GM23338 (cell line): ENCODE data around the gene FBXL2. TPM values are rescaled to one million over a fixed set of nuclear protein-coding genes. Genes with fewer than 3 reads are reported as not detected.

Source experiments
- ATAC-seq: fragments of 200-7000 bp; cut with Tn5 transposase; 3 replicates; pipeline ENCODE4 v1.9.1; 2020
- DNase-seq: peaks from one replicate; pipeline ENCODE4 v3.0.0-alpha.2; 2015; ENCODE audit warnings: low spot score
- H2AFZ ChIP-seq: fragments of 200-600 bp; sonication (generic); 2 replicates; pipeline ENCODE4 v1.8.0; 2016; ENCODE audit warnings: antibody characterized with exemption, mild to moderate bottlenecking, moderate library complexity
- H3F3A ChIP-seq: fragments of 200-600 bp; sonication (generic); replicated peaks from 2 replicates; pipeline ENCODE4 v1.8.0; 2017; ENCODE audit warnings: antibody characterized with exemption, mixed run types, low read depth
- H3K27ac ChIP-seq: fragments of 200-600 bp; sonication (generic); 2 replicates; pipeline ENCODE4 v1.6.1; 2016; ENCODE audit warnings: low read depth
- H3K27me3 ChIP-seq: fragments of 200-600 bp; sonication (generic); 2 replicates; pipeline ENCODE4 v1.8.0; 2016; ENCODE audit warnings: mild to moderate bottlenecking, mixed run types, moderate library complexity; ENCODE audit not compliant: insufficient read depth
- H3K36me3 ChIP-seq: fragments of 200-600 bp; sonication (generic); 2 replicates; pipeline ENCODE4 v1.8.0; 2016; ENCODE audit warnings: mild to moderate bottlenecking; ENCODE audit not compliant: insufficient read depth
- H3K4me1 ChIP-seq: fragments of 200-600 bp; sonication (generic); 2 replicates; pipeline ENCODE4 v1.8.0; 2016; ENCODE audit warnings: mild to moderate bottlenecking, moderate library complexity; ENCODE audit not compliant: insufficient read depth
- H3K4me2 ChIP-seq: fragments of 200-600 bp; sonication (generic); 2 replicates; pipeline ENCODE4 v1.7.1; 2017; ENCODE audit warnings: mixed run types
- H3K4me3 ChIP-seq: fragments of 200-600 bp; sonication (generic); 2 replicates; pipeline ENCODE4 v1.6.1; 2016; ENCODE audit warnings: mixed run types
- H3K79me2 ChIP-seq: fragments of 200-600 bp; sonication (generic); replicated peaks from 2 replicates; pipeline ENCODE4 v1.8.0; 2017; ENCODE audit warnings: mild to moderate bottlenecking; ENCODE audit not compliant: insufficient read depth
- H3K9me2 ChIP-seq: fragments of 200-600 bp; sonication (generic); 2 replicates; pipeline ENCODE4 v1.8.0; 2017; ENCODE audit not compliant: insufficient read depth
- H4K20me1 ChIP-seq: fragments of 200-600 bp; sonication (generic); replicated peaks from 2 replicates; pipeline ENCODE4 v1.8.0; 2017; ENCODE audit warnings: mild to moderate bottlenecking; ENCODE audit not compliant: insufficient read depth
- H3K27ac Mint-ChIP-seq: 2 replicates; pipeline ENCODE4 v1.8.0; 2020; ENCODE audit warnings: inconsistent platforms, mild to moderate bottlenecking, moderate library complexity, mixed read lengths
- H3K27me3 Mint-ChIP-seq: 3 replicates; pipeline ENCODE4 v1.8.0; 2022; ENCODE audit warnings: low read depth, mild to moderate bottlenecking, moderate library complexity, mixed read lengths, inconsistent platforms; ENCODE audit not compliant: insufficient read depth, poor library complexity
- H3K36me3 Mint-ChIP-seq: 3 replicates; pipeline ENCODE4 v1.8.0; 2021; ENCODE audit warnings: low read depth, mild to moderate bottlenecking, inconsistent platforms, moderate library complexity, mixed read lengths
- H3K4me1 Mint-ChIP-seq: 3 replicates; pipeline ENCODE4 v1.8.0; 2020; ENCODE audit warnings: mild to moderate bottlenecking, inconsistent platforms, mixed read lengths
- H3K4me3 Mint-ChIP-seq: 3 replicates; pipeline ENCODE4 v1.8.0; 2021; ENCODE audit warnings: moderate library complexity, mild to moderate bottlenecking, inconsistent platforms, mixed read lengths
- H3K9me3 Mint-ChIP-seq: 3 replicates; pipeline ENCODE4 v1.8.0; 2020; ENCODE audit warnings: moderate library complexity, mild to moderate bottlenecking, inconsistent platforms, mixed read lengths
- CREB1 ChIP-seq: fragments of 250-450 bp; sonication (Bioruptor Pico); IDR thresholded peaks from 2 replicates; pipeline ENCODE4 v1.5.0; 2020; ENCODE audit warnings: low read depth, mild to moderate bottlenecking, moderate library complexity
- CTCF ChIP-seq, 2 experiments: fragments of 200-600 bp in 1 of 2; sonication (generic) in 1 of 2; conservative IDR thresholded peaks; 2 replicates each; pipeline versions ENCODE4 v1.5.1 to v1.6.1; 2016 to 2017; ENCODE audit warnings: antibody characterized with exemption in 2 of 2, low read depth in 2 of 2, mild to moderate bottlenecking in 2 of 2, moderate library complexity in 1 of 2
- EZH2phosphoT487 ChIP-seq: fragments of 200-600 bp; sonication (generic); IDR thresholded peaks from one replicate; pipeline ENCODE4 v1.8.1; 2018; ENCODE audit warnings: antibody characterized with exemption; ENCODE audit not compliant: unreplicated experiment
- JUNB ChIP-seq: IDR thresholded peaks from one replicate; pipeline ENCODE4 v1.6.1; 2016; ENCODE audit warnings: antibody characterized with exemption; ENCODE audit not compliant: unreplicated experiment
- NANOG ChIP-seq: IDR thresholded peaks from 2 replicates; pipeline ENCODE4 v1.6.1; 2016; ENCODE audit warnings: antibody characterized with exemption, borderline replicate concordance
- POLR2AphosphoS5 ChIP-seq: IDR thresholded peaks from 2 replicates; pipeline ENCODE4 v1.6.1; 2016; ENCODE audit warnings: antibody characterized with exemption, low read depth
- REST ChIP-seq: IDR thresholded peaks from one replicate; pipeline ENCODE4 v1.6.1; 2018; ENCODE audit warnings: antibody characterized with exemption; ENCODE audit not compliant: unreplicated experiment
- STAT1 ChIP-seq: IDR thresholded peaks from one replicate; pipeline ENCODE4 v1.6.1; 2016; ENCODE audit warnings: antibody characterized with exemption; ENCODE audit not compliant: unreplicated experiment
- ZNF114 ChIP-seq: fragments of 250-450 bp; sonication (Bioruptor Pico); IDR thresholded peaks from 2 replicates; pipeline ENCODE4 v1.5.0; 2020; ENCODE audit warnings: mild to moderate bottlenecking, moderate library complexity
- ZNF331 ChIP-seq: fragments of 250-450 bp; sonication (Bioruptor Pico); IDR thresholded peaks from 2 replicates; pipeline ENCODE4 v1.5.0; 2020; ENCODE audit warnings: low read depth, mild to moderate bottlenecking, moderate library complexity
- polyA plus RNA-seq: library from polyadenylated mRNA; unstranded; fragments of >200 nt; fragmentation: Nextera tagmentation; extraction: Ambion mirVana; gene quantifications from 2 replicates; pipeline ENCODE4 v1.2.1, GENCODE V29; 2016
- total RNA-seq: library from RNA; depleted of rRNA; stranded (reverse); fragments of >200 nt; shearing (Covaris generic); gene quantifications from 2 replicates; pipeline ENCODE4 v1.2.3, GENCODE V29; 2014
- TF ChIP-seq, protein P1 (sequence below): fragments of 250-450 bp; sonication (Bioruptor Pico); IDR thresholded peaks from 2 replicates; pipeline ENCODE4 v1.5.0; 2020; ENCODE audit warnings: mild to moderate bottlenecking, moderate library complexity

FBXL2 gene
- total and polyA plus RNA-seq, 2 experiments from 2014 or later, result 2.8 to 5.7 TPM

- TF ChIP-seq REST (no peak), STAT1 (no peak), NANOG (no peak), POLR2AphosphoS5 (no peak), CTCF (conservative IDR thresholded peaks at IDR 0.05; ENCODE audit: low read depth in 2 of 2) (no peak)
Observed at GRCh38 chr3:33398410-33398809, 121.2 kb downstream of the FBXL2 start (continued).

DNA sequence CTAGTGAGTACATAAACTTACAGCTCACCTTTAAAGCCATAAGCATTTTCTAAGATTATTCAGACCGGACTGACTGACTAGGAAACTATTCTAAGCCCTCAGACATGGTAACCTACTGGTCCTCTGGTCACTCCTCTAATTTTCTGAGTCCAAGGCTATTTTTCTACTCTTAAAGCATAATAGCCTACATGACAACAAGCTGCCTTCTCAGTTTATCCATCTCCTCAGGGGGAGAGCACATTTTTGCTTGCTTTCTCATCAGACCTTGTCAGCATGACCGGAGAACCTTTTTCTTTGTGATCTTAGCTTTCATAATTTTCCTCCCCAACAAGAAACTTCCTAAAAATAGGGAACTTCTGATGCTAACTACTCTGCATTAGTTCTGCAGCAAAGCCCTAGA lies 124.5 kb downstream of the FBXL2 start:
- Histone ChIP-seq H4K20me1 (peaks cover 31% of the 10 kb centered on the region), H2AFZ (no peak overlapping the region), H3K36me3 (peaks cover 57% of the 10 kb centered on the region), H3K79me2 (no peaks in the 10 kb centered on the region; the same call in 1 of the 2 replicates), H3K4me3 (no peak overlapping the region), H3K4me2 (no peak overlapping the region), H3F3A (no peaks in the 10 kb centered on the region), H3K27me3 (no peaks in the 10 kb centered on the region), H3K4me1 (no peaks in the 10 kb centered on the region), H3K27ac (no peak overlapping the region; the same call in 1 of the 2 replicates), H3K9me2 (no peaks in the 10 kb centered on the region)
- no peak for ATAC-seq
- Mint-ChIP-seq H3K4me3 (no peak overlapping the region), H3K36me3 (peaks cover 70% of the 10 kb centered on the region), H3K27me3 (no peaks in the 10 kb centered on the region), H3K27ac (no peak overlapping the region), H3K9me3 (no peaks in the 10 kb centered on the region), H3K4me1 (no peaks in the 10 kb centered on the region)
- no peak for DNase-seq
- no peak for TF ChIP-seq REST
- no peak for TF ChIP-seq JUNB
- no peak for TF ChIP-seq EZH2phosphoT487
- no peak for TF ChIP-seq STAT1
- no peak for TF ChIP-seq ZNF114 (CRISPR knock-in tag)
- no peak for TF ChIP-seq ZNF331 (CRISPR knock-in tag)
- TF ChIP-seq CREB1 (CRISPR knock-in tag), result no peak
- TF ChIP-seq, protein P1, sequence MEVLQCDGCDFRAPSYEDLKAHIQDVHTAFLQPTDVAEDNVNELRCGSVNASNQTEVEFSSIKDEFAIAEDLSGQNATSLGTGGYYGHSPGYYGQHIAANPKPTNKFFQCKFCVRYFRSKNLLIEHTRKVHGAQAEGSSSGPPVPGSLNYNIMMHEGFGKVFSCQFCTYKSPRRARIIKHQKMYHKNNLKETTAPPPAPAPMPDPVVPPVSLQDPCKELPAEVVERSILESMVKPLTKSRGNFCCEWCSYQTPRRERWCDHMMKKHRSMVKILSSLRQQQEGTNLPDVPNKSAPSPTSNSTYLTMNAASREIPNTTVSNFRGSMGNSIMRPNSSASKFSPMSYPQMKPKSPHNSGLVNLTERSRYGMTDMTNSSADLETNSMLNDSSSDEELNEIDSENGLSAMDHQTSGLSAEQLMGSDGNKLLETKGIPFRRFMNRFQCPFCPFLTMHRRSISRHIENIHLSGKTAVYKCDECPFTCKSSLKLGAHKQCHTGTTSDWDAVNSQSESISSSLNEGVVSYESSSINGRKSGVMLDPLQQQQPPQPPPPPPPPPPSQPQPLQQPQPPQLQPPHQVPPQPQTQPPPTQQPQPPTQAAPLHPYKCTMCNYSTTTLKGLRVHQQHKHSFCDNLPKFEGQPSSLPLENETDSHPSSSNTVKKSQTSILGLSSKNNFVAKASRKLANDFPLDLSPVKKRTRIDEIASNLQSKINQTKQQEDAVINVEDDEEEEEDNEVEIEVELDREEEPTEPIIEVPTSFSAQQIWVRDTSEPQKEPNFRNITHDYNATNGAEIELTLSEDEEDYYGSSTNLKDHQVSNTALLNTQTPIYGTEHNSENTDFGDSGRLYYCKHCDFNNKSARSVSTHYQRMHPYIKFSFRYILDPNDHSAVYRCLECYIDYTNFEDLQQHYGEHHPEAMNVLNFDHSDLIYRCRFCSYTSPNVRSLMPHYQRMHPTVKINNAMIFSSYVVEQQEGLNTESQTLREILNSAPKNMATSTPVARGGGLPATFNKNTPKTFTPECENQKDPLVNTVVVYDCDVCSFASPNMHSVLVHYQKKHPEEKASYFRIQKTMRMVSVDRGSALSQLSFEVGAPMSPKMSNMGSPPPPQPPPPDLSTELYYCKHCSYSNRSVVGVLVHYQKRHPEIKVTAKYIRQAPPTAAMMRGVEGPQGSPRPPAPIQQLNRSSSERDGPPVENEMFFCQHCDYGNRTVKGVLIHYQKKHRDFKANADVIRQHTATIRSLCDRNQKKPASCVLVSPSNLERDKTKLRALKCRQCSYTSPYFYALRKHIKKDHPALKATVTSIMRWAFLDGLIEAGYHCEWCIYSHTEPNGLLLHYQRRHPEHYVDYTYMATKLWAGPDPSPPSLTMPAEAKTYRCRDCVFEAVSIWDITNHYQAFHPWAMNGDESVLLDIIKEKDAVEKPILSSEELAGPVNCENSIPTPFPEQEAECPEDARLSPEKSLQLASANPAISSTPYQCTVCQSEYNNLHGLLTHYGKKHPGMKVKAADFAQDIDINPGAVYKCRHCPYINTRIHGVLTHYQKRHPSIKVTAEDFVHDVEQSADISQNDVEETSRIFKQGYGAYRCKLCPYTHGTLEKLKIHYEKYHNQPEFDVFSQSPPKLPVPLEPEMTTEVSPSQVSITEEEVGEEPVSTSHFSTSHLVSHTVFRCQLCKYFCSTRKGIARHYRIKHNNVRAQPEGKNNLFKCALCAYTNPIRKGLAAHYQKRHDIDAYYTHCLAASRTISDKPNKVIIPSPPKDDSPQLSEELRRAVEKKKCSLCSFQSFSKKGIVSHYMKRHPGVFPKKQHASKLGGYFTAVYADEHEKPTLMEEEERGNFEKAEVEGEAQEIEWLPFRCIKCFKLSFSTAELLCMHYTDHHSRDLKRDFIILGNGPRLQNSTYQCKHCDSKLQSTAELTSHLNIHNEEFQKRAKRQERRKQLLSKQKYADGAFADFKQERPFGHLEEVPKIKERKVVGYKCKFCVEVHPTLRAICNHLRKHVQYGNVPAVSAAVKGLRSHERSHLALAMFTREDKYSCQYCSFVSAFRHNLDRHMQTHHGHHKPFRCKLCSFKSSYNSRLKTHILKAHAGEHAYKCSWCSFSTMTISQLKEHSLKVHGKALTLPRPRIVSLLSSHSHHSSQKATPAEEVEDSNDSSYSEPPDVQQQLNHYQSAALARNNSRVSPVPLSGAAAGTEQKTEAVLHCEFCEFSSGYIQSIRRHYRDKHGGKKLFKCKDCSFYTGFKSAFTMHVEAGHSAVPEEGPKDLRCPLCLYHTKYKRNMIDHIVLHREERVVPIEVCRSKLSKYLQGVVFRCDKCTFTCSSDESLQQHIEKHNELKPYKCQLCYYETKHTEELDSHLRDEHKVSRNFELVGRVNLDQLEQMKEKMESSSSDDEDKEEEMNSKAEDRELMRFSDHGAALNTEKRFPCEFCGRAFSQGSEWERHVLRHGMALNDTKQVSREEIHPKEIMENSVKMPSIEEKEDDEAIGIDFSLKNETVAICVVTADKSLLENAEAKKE (CRISPR knock-in tag), result no peak
